ENCODE data around the gene SPPL3.
"Not testable (repeated sequence)": the region's sequence is repeated elsewhere in the genome, so short reads cannot be mapped to it uniquely, and the experiment has no call there.

SPPL3 gene

DNA sequence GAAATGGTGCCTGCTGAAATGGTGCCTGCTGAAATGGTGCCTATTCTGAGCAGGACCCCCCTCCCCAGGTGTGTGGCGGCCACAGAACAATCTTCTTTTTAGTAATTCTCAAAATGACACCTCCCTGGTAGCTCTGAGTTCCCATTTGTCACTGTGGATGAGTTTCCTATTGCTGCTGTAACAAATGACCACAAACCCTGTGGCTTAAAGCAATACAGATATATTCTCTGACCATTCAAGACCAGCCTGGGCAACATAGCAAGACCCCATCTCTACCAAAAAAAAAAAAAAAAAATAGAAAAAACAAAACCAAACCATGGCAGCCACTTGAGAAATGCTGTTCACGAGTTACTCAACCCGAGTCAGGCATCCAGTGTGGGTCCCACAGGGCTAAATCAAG is 170.6 kb downstream of the SPPL3 start:
- peaks cover 3% of the 10 kb centered on the region; the same call in 1 of the 2 replicates for H3K36me3 ChIP-seq
- no peak overlapping the region for H3K27ac ChIP-seq
- TF ChIP-seq, protein P1, sequence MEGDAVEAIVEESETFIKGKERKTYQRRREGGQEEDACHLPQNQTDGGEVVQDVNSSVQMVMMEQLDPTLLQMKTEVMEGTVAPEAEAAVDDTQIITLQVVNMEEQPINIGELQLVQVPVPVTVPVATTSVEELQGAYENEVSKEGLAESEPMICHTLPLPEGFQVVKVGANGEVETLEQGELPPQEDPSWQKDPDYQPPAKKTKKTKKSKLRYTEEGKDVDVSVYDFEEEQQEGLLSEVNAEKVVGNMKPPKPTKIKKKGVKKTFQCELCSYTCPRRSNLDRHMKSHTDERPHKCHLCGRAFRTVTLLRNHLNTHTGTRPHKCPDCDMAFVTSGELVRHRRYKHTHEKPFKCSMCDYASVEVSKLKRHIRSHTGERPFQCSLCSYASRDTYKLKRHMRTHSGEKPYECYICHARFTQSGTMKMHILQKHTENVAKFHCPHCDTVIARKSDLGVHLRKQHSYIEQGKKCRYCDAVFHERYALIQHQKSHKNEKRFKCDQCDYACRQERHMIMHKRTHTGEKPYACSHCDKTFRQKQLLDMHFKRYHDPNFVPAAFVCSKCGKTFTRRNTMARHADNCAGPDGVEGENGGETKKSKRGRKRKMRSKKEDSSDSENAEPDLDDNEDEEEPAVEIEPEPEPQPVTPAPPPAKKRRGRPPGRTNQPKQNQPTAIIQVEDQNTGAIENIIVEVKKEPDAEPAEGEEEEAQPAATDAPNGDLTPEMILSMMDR (IDR thresholded peaks at IDR 0.05; ENCODE audit: low read depth, low read length), result no peak
- no peaks in the 10 kb centered on the region for H3K9me3 ChIP-seq (ENCODE audit: severe bottlenecking)
- DNase-seq, result no peak
- H3K4me3 ChIP-seq (ENCODE audit: low read depth, low read length), result no peak overlapping the region
- no peaks in the 10 kb centered on the region for H3K27me3 ChIP-seq (ENCODE audit: insufficient read depth, low read depth, severe bottlenecking)

DNA sequence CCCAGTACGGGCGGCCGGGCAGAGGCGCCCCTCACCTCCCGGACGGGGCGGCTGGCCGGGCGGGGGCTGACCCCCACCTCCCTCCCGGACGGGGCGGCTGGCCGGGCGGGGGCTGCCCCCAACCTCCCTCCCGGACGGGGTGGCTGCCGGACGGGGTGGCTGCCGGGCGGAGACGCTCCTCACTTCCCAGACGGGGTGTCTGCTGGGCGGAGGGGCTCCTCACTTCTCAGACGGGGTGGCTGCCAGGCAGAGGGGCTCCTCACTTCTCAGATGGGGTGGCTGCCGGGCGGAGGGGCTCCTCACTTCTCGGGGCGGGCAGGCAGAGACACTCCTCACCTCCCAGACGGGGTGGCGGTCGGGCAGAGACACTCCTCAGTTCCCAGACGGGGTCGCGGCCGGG is 172.0 kb downstream of the SPPL3 start:
- not testable (repeated sequence) for H3K9me3 ChIP-seq (ENCODE audit: severe bottlenecking); H3K27ac ChIP-seq; H3K36me3 ChIP-seq; H3K4me3 ChIP-seq (ENCODE audit: low read depth, low read length); DNase-seq; H3K27me3 ChIP-seq (ENCODE audit: insufficient read depth, low read depth, severe bottlenecking)

DNA sequence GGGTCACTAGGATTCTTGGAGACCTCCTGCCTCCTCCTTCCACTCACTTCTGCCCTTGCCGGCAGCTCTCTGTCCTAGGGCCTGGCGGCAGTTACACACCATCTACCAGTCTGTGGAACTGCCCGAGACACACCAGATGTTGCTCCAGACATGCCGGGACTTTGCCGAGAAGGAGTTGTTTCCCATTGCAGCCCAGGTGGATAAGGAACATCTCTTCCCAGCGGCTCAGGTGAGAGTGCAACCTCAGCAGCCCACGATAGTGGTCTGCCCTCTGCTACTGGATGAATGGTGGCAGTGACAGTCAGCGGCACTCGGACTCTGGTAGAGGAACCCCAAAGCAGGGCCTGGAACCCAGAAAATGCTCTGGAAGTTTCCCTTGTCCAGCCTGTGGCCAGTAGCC is 177.2 kb downstream of the SPPL3 start:
- Histone ChIP-seq H3K27ac (no peak overlapping the region), H3K4me3 (ENCODE audit: low read depth, low read length) (no peak overlapping the region), H3K9me3 (ENCODE audit: severe bottlenecking) (no peaks in the 10 kb centered on the region), H3K36me3 (peaks cover 21% of the 10 kb centered on the region), H3K27me3 (ENCODE audit: insufficient read depth, low read depth, severe bottlenecking) (no peaks in the 10 kb centered on the region)
- TF ChIP-seq, protein P1 (IDR thresholded peaks at IDR 0.05; ENCODE audit: low read depth, low read length), result no peak
- DNase-seq, result no peak

DNA sequence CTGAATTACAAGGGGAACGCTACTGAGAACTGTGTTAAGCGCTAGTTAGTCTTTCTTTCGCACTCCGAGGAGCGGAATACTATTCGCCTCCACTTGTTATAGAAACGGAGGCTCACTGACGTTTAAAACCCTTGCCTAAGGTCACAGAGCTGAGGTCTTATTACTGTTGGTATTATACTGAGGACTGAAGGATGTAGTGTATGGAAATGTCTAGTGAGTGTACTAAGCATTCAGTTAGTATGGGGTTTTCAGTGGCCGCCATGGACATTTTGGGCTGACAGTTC is 177.7 kb downstream of the SPPL3 start:
- TF ChIP-seq, protein P1 (IDR thresholded peaks at IDR 0.05; ENCODE audit: low read depth, low read length), result no peak
- H3K27me3 ChIP-seq (ENCODE audit: insufficient read depth, low read depth, severe bottlenecking), result no peaks in the 10 kb centered on the region
- no peaks in the 10 kb centered on the region for H3K9me3 ChIP-seq (ENCODE audit: severe bottlenecking)
- no peak for DNase-seq
- H3K4me3 ChIP-seq (ENCODE audit: low read depth, low read length), result peak overlapping the region; percentile 69; the same call in 1 of the 2 replicates
- H3K27ac ChIP-seq, result no peak overlapping the region
- peaks cover 26% of the 10 kb centered on the region for H3K36me3 ChIP-seq

DNA sequence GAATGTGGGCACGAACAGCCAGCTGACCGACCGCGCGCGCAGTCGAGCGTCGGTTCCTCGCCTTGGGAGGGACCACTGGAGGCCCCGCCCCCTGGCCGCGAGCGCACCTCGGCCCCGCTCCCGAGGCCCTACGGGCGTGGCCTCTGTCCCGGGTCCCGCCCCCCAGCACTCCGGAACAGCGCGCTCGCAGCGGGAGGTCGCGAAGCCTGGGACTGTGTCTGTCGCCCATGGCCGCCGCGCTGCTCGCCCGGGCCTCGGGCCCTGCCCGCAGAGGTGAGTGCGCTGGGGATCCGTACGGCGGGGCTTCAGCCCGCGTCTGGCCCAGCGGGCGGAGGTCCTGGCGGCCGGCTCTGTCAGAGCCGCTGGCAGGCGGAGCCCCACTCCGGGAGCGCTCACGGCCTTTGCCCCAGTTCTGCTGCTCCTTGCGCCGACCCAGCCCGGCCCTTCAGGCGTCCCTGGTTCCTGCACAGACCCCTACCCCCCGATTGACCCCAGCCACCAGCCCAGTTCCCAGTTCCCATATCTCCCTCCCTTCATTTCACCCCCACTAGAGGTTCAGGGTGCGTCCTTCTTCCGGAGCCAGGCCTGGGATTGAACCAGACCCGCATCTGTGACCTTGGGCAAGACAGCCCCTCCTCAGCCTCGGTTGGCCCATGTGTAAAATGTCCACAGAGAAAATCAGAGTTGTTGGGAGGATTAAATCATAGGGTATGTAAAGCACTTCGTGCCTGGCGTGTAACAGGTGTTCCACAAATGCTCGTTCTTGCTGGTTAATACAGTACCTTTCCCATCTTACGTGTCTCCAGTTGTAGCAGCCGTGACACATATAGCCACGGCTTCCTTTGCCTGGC is 178.3 kb downstream of the SPPL3 start, which contains the start of gene ACADS:
TSS of gene ACADS (plus strand) at position 168 of the 851 bp plus-strand sequence. CDS start at position 228, 60 bp downstream.
- DNase-seq, result peak; percentile 90
- peak within 1 kb of the TSS; percentile 69 for H3K4me3 ChIP-seq (ENCODE audit: low read depth, low read length)
- peak within 1 kb of the TSS; percentile 68 for H3K27ac ChIP-seq
- TF ChIP-seq, protein P1 (IDR thresholded peaks at IDR 0.05; ENCODE audit: low read depth, low read length), result no peak
- peaks cover 31% of the 10 kb centered on the region for H3K36me3 ChIP-seq
- H3K9me3 ChIP-seq (ENCODE audit: severe bottlenecking), result no peaks in the 10 kb centered on the region
- H3K27me3 ChIP-seq (ENCODE audit: insufficient read depth, low read depth, severe bottlenecking), result no peaks in the 10 kb centered on the region

GRCh38 chr12:120725151-120725658 is 179.0 kb downstream of the SPPL3 start:
- 0 out of 2 replicates have a peak overlapping the region, but pooled peaks have one; percentile 31 for H3K27ac ChIP-seq
- no peaks in the 10 kb centered on the region for H3K27me3 ChIP-seq (ENCODE audit: insufficient read depth, low read depth, severe bottlenecking)
- H3K4me3 ChIP-seq (ENCODE audit: low read depth, low read length), result peak overlapping the region; percentile 69
- TF ChIP-seq, protein P1 (IDR thresholded peaks at IDR 0.05; ENCODE audit: low read depth, low read length), result no peak
- no peak for DNase-seq
- H3K9me3 ChIP-seq (ENCODE audit: severe bottlenecking), result no peaks in the 10 kb centered on the region
- peaks cover 33% of the 10 kb centered on the region for H3K36me3 ChIP-seq

Measured in WERI-Rb-1 (cell line).